PFSK-1 (cell line): Measurements from ENCODE around the gene DCLRE1B.

Source experiments
- FOXP2 ChIP-seq: optimal IDR thresholded peaks from 2 replicates; pipeline ENCODE3; 2011; ENCODE audit warnings: borderline replicate concordance, control low read depth, inconsistent platforms; ENCODE audit not compliant: insufficient read depth; ENCODE audit errors: extremely low read length, extremely low read depth
- POLR2AphosphoS5 ChIP-seq: IDR thresholded peaks from 2 replicates; pipeline ENCODE4 v1.6.1; 2012; ENCODE audit warnings: low read depth, mild to moderate bottlenecking, control low read depth, low read length, moderate library complexity
- SIN3A ChIP-seq: IDR thresholded peaks from 2 replicates; pipeline ENCODE4 v1.6.1; 2012; ENCODE audit warnings: mild to moderate bottlenecking, low read length, moderate library complexity, borderline replicate concordance; ENCODE audit not compliant: insufficient read depth
- TAF1 ChIP-seq: IDR thresholded peaks from 2 replicates; pipeline ENCODE4 v1.6.1; 2012; ENCODE audit warnings: low read length, control low read depth, borderline replicate concordance; ENCODE audit not compliant: insufficient read depth
- TF ChIP-seq, protein P1 (sequence below), 2 experiments: IDR thresholded peaks; 2 replicates each; pipeline versions ENCODE4 v1.6.1 to v1.8.0; 2011 to 2012; ENCODE audit warnings: low read depth in 2 of 2, low read length in 2 of 2, control low read depth in 1 of 2, inconsistent platforms in 1 of 2, mild to moderate bottlenecking in 1 of 2, moderate library complexity in 1 of 2; ENCODE audit not compliant: insufficient read depth in 1 of 2

DCLRE1B gene

GRCh38 chr1:113963281-113963906, 58.3 kb downstream of the DCLRE1B start:
- no peak for TF ChIP-seq FOXP2
- no peak for TF ChIP-seq SIN3A
- TF ChIP-seq, protein P1, sequence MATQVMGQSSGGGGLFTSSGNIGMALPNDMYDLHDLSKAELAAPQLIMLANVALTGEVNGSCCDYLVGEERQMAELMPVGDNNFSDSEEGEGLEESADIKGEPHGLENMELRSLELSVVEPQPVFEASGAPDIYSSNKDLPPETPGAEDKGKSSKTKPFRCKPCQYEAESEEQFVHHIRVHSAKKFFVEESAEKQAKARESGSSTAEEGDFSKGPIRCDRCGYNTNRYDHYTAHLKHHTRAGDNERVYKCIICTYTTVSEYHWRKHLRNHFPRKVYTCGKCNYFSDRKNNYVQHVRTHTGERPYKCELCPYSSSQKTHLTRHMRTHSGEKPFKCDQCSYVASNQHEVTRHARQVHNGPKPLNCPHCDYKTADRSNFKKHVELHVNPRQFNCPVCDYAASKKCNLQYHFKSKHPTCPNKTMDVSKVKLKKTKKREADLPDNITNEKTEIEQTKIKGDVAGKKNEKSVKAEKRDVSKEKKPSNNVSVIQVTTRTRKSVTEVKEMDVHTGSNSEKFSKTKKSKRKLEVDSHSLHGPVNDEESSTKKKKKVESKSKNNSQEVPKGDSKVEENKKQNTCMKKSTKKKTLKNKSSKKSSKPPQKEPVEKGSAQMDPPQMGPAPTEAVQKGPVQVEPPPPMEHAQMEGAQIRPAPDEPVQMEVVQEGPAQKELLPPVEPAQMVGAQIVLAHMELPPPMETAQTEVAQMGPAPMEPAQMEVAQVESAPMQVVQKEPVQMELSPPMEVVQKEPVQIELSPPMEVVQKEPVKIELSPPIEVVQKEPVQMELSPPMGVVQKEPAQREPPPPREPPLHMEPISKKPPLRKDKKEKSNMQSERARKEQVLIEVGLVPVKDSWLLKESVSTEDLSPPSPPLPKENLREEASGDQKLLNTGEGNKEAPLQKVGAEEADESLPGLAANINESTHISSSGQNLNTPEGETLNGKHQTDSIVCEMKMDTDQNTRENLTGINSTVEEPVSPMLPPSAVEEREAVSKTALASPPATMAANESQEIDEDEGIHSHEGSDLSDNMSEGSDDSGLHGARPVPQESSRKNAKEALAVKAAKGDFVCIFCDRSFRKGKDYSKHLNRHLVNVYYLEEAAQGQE (IDR thresholded peaks at IDR 0.05; ENCODE audit: insufficient read depth in 1 of 2, low read depth in 2 of 2, low read length in 2 of 2) = no peak
- TF ChIP-seq POLR2AphosphoS5 = no peak
- no peak for TF ChIP-seq TAF1
